ENCODE data around the gene KANSL1. TPM values are rescaled to one million over a fixed set of nuclear protein-coding genes. Genes with fewer than 3 reads are reported as not detected.
A peak's percentile ranks its signal among the peaks of the same experiment; 100 is the strongest.

The KANSL1 gene
- total RNA-seq, 4 donors from 2014 or later = 91.3 to 120 (median 105) TPM

DNA sequence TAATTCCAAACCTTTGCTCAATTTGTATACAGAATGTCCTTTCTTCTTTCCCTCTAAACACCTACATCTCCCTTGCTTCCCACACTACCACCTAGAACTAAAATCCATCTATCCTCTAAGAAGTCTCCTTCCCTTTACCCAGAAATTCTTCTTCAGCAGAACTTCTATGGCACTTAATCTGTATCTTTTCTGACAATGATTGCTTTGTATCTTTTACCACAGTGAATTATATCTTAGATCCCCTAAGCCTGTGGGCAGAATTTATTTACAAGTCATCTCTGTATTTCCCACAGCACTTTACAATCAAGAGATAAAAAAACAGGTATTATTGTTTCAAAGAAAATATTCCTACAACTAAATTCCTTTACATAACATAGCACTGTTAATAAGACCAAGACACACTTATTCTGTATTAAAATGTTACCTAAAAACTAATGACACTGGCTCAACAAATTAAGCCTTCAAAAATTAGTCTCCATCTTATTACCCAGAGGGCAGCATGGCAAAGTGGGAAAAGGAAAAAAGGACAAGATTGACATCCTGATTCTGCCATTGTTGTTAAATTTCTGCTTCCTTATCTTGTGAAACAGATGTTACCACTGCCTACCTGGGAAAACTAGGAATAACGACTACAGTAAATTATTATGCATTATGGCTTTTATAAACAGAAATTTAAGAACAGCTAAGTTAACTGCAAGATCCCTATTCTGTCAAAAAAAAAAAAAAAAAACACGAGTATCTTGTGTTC lies 42.8 kb downstream of the KANSL1 start:
- Histone ChIP-seq H3K9me3 (no peaks in the 10 kb centered on the region), H3K27ac (no peak overlapping the region), H3K4me3 (no peak overlapping the region), H3K36me3 (no peaks in the 10 kb centered on the region), H3K4me1 (peaks cover 0 to 85% (median 47%) of the 10 kb centered on the region in 4 donors), H3K27me3 (no peaks in the 10 kb centered on the region)
- DNase-seq (ENCODE audit: low spot score in 2 of 2) = no peak
- WGBS, 2 donors = 33 to 35% methylated on average over 2 of the region's 2 CpGs
- TF ChIP-seq, protein P1, sequence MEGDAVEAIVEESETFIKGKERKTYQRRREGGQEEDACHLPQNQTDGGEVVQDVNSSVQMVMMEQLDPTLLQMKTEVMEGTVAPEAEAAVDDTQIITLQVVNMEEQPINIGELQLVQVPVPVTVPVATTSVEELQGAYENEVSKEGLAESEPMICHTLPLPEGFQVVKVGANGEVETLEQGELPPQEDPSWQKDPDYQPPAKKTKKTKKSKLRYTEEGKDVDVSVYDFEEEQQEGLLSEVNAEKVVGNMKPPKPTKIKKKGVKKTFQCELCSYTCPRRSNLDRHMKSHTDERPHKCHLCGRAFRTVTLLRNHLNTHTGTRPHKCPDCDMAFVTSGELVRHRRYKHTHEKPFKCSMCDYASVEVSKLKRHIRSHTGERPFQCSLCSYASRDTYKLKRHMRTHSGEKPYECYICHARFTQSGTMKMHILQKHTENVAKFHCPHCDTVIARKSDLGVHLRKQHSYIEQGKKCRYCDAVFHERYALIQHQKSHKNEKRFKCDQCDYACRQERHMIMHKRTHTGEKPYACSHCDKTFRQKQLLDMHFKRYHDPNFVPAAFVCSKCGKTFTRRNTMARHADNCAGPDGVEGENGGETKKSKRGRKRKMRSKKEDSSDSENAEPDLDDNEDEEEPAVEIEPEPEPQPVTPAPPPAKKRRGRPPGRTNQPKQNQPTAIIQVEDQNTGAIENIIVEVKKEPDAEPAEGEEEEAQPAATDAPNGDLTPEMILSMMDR (IDR thresholded peaks at IDR 0.05) = no peak
- TF ChIP-seq EP300 (IDR thresholded peaks at IDR 0.05) = no peak
- no peak for TF ChIP-seq POLR2A (IDR thresholded peaks at IDR 0.05)

DNA sequence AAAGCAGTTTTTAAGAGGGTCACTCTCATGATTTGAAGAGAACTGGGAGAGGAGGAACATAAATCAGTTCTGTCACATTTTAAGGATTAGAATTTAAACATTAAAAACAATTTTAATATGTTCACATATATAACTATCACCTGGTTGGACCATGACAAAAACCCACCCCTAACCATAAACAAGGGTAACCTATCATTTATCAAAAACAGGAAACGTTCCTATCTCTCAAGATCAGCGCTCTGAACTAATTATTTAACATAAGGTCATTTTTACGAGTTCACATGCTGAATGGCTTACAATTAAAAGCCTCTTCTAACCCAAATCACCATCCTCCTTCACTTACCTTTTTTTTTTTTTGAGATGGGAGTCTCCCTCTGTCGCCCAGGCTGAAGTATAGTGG lies 45.0 kb downstream of the KANSL1 start:
- no peak overlapping the region for H3K4me3 ChIP-seq
- H3K4me1 ChIP-seq = peaks cover 0 to 85% (median 50%) of the 10 kb centered on the region in 4 donors
- DNase-seq (ENCODE audit: low spot score in 2 of 2) = no peak
- TF ChIP-seq EP300 (IDR thresholded peaks at IDR 0.05) (no peak), POLR2A (IDR thresholded peaks at IDR 0.05) (no peak)
- TF ChIP-seq, protein P1 (IDR thresholded peaks at IDR 0.05) = no peak
- 65% methylated on average over 4 of the region's 4 CpGs for WGBS, 2 donors
- no peak overlapping the region for H3K27ac ChIP-seq
- H3K27me3 ChIP-seq = no peaks in the 10 kb centered on the region
- H3K36me3 ChIP-seq = no peaks in the 10 kb centered on the region
- H3K9me3 ChIP-seq = no peaks in the 10 kb centered on the region

DNA sequence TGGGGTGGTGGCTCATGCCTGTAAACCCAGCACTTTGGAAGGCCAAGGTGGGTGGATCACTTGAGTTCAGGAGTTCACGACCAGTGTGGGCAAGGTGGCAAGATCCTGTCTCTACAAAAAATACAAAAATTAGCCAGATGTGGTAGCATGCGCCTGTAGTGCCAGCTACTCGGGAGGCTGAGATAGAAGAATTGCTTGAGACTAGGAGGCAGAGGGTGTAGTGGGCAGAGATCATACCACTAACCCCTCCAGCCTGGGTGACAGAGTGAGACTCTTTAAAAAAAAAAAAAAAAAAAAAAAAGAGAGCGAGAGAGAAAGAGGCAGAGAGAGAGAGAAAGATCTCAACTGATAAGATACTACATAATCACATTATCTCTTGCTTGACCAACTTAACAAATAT lies 45.9 kb downstream of the KANSL1 start:
- H3K9me3 ChIP-seq = no peaks in the 10 kb centered on the region
- H3K27me3 ChIP-seq = no peaks in the 10 kb centered on the region
- peaks cover 0 to 85% (median 49%) of the 10 kb centered on the region in 4 donors for H3K4me1 ChIP-seq
- 87 to 93% methylated on average over 4 of the region's 4 CpGs for WGBS, 2 donors
- H3K36me3 ChIP-seq = no peaks in the 10 kb centered on the region
- H3K27ac ChIP-seq = no peak overlapping the region
- DNase-seq (ENCODE audit: low spot score in 2 of 2) = no peak
- no peak overlapping the region for H3K4me3 ChIP-seq
- TF ChIP-seq, protein P1 (IDR thresholded peaks at IDR 0.05) = no peak
- no peak for TF ChIP-seq EP300 (IDR thresholded peaks at IDR 0.05)
- no peak for TF ChIP-seq POLR2A (IDR thresholded peaks at IDR 0.05)

DNA sequence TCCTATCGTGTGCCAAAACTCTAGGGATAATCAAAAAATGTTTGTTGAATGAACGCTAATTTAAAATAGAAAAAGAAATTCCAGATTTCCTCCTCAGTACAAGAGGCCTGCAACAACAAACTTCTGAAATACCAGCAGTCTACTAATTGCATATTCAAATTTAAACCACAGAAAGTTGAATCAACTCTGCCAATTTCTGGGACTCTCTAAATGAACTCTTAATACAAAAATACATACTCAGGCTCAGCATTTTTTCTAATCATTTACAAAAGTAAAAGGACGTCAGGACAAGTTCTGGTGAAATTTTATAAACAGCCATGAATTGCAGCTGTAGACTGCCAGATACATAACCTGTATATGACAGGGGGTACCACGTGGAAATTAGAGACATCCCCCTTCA lies 49.0 kb downstream of the KANSL1 start:
- DNase-seq (ENCODE audit: low spot score in 2 of 2) = no peak
- Histone ChIP-seq H3K4me3 (no peak overlapping the region), H3K27me3 (no peaks in the 10 kb centered on the region), H3K36me3 (no peaks in the 10 kb centered on the region), H3K27ac (peak overlapping the region in 1 of 4 donors; percentile 26), H3K9me3 (no peaks in the 10 kb centered on the region), H3K4me1 (peaks cover 0 to 80% (median 59%) of the 10 kb centered on the region in 4 donors)
- TF ChIP-seq, protein P1 (IDR thresholded peaks at IDR 0.05) = no peak
- TF ChIP-seq EP300 (IDR thresholded peaks at IDR 0.05) (no peak), POLR2A (IDR thresholded peaks at IDR 0.05) (no peak)
- WGBS, 2 donors = 32 to 37% methylated on average over 4 of the region's 4 CpGs

DNA sequence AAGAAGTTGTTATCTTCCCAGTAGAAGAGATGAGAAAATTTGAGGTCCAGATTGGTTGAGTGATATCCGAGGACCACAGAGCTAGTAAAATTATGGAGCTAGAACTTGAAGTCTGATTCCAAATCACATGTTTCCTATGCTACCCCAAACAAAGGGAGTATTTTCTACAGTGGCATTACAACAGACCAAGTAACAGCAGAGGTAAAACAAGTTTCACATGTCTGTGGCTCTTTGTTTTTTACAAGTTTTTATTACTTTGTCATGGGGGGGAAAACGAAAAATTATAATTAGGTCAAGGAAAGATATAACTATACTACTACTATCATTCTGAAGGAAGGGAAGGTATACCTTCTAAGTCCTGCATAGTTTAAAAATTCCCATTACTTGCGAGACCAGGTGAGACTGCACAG lies 49.4 kb downstream of the KANSL1 start:
- DNase-seq (ENCODE audit: low spot score in 2 of 2) = no peak
- H3K4me3 ChIP-seq = no peak overlapping the region
- H3K36me3 ChIP-seq = no peaks in the 10 kb centered on the region
- 42 to 47% methylated on average over 3 of the region's 3 CpGs for WGBS, 2 donors
- peak overlapping the region in 1 of 4 donors; percentile 26 for H3K27ac ChIP-seq
- TF ChIP-seq POLR2A (IDR thresholded peaks at IDR 0.05) (no peak), EP300 (IDR thresholded peaks at IDR 0.05) (no peak)
- TF ChIP-seq, protein P1 (IDR thresholded peaks at IDR 0.05) = no peak
- H3K27me3 ChIP-seq = no peaks in the 10 kb centered on the region
- no peaks in the 10 kb centered on the region for H3K9me3 ChIP-seq
- H3K4me1 ChIP-seq = peaks cover 0 to 80% (median 63%) of the 10 kb centered on the region in 4 donors
